ENCODE data around the gene HIBCH. TPM values are rescaled to one million over a fixed set of nuclear protein-coding genes. Genes with fewer than 3 reads are reported as not detected.
A peak's percentile ranks its signal among the peaks of the same experiment; 100 is the strongest.

Gene HIBCH
- total RNA-seq, 4 donors from 2014 or later, result 16.5 to 20.1 (median 18.3) TPM

- no peaks in the 10 kb centered on the region for H3K27me3 ChIP-seq
- H3K4me1 ChIP-seq, result peaks cover 0 to 28% (median 0%) of the 10 kb centered on the region in 3 donors
- no peak for ATAC-seq
- H3K27ac ChIP-seq, result peak overlapping the region in 1 of 4 donors; percentile 2
- no peak overlapping the region for H3K4me3 ChIP-seq
- no CpG with 5 or more reads among the region's 11 CpGs for WGBS, 2 donors (ENCODE audit: low coverage in 1 of 2)
- TF ChIP-seq CTCF (IDR thresholded peaks at IDR 0.05), result no peak
- TF ChIP-seq POLR2A (IDR thresholded peaks at IDR 0.05), result no peak
- TF ChIP-seq POLR2AphosphoS5 (IDR thresholded peaks at IDR 0.05), result no peak
- no peak for TF ChIP-seq EP300 (IDR thresholded peaks at IDR 0.05)
- H3K36me3 ChIP-seq, result no peaks in the 10 kb centered on the region
- no peaks in the 10 kb centered on the region for H3K9me3 ChIP-seq
These were observed 141.4 kb downstream of the HIBCH start for GRCh38 chr2:190178066-190178722.

GRCh38 chr2:190177249-190178040 is 142.2 kb downstream of the HIBCH start:
- peaks cover 0 to 23% (median 0%) of the 10 kb centered on the region in 3 donors for H3K4me1 ChIP-seq
- no peaks in the 10 kb centered on the region for H3K36me3 ChIP-seq
- WGBS, 2 donors (ENCODE audit: low coverage in 1 of 2), result 87% methylated on average over 7 to 11 of the region's 13 CpGs
- TF ChIP-seq POLR2A (IDR thresholded peaks at IDR 0.05), result no peak
- no peak for TF ChIP-seq POLR2AphosphoS5 (IDR thresholded peaks at IDR 0.05)
- no peak for TF ChIP-seq CTCF (IDR thresholded peaks at IDR 0.05)
- no peak for TF ChIP-seq EP300 (IDR thresholded peaks at IDR 0.05)
- H3K4me3 ChIP-seq, result no peak overlapping the region
- H3K9me3 ChIP-seq, result no peaks in the 10 kb centered on the region
- no peak overlapping the region for H3K27ac ChIP-seq
- ATAC-seq, result no peak
- no peaks in the 10 kb centered on the region for H3K27me3 ChIP-seq

DNA sequence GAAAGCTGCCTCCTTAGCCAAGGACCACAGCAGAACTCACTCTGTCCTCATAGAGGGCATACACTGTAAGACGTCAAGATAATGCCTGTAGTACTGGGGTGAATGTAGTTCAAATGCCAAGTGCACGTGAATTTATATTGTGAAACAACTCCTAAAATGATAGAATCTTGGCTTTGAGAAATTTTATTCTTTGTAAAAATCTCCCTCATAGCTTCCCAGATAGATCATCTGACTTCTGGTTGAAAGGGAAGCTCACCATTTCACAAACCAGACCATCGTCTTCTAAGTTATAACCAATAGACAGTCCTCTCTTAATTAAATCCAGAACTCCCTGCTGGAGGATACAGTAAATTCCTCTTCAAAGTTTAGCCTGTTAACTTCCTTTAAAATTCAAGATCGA is 146.2 kb downstream of the HIBCH start:
- Histone ChIP-seq H3K36me3 (no peaks in the 10 kb centered on the region), H3K4me3 (no peak overlapping the region), H3K27me3 (no peaks in the 10 kb centered on the region), H3K4me1 (no peaks in the 10 kb centered on the region), H3K27ac (no peak overlapping the region), H3K9me3 (peaks cover 0 to under 1% (median 0%) of the 10 kb centered on the region in 3 donors)
- TF ChIP-seq CTCF (IDR thresholded peaks at IDR 0.05), result no peak
- TF ChIP-seq EP300 (IDR thresholded peaks at IDR 0.05), result no peak
- no peak for TF ChIP-seq POLR2A (IDR thresholded peaks at IDR 0.05)
- TF ChIP-seq POLR2AphosphoS5 (IDR thresholded peaks at IDR 0.05), result no peak
- WGBS, 2 donors (ENCODE audit: low coverage in 1 of 2), result 77 to 78% methylated on average over 4 of the region's 4 CpGs
- no peak for ATAC-seq

DNA sequence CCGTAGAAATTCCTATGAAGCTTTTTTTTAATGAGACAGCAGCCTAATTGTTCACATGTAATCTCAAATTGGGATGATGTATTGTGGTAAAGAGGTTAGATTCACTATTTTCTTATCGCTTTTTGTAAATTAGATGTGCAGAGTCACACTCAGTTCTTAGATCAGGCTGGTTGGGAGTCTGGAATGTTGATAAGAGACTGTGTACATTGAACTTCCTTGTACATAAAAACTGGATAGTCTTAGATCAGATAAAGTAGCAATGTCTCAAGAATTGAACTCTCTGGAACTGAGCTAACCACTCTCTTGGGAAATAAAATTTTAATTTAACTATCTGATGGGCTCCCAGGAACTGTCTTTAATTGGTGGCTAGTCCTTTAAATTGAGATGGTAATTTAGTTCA is 149.0 kb downstream of the HIBCH start:
- H3K4me3 ChIP-seq, result no peak overlapping the region
- TF ChIP-seq CTCF (IDR thresholded peaks at IDR 0.05) (no peak), EP300 (IDR thresholded peaks at IDR 0.05) (no peak), POLR2A (IDR thresholded peaks at IDR 0.05) (no peak), POLR2AphosphoS5 (IDR thresholded peaks at IDR 0.05) (no peak)
- 54 to 89% methylated on average over 2 of the region's 2 CpGs for WGBS, 2 donors (ENCODE audit: low coverage in 1 of 2)
- H3K9me3 ChIP-seq, result peaks cover 0 to 11% (median 0%) of the 10 kb centered on the region in 3 donors
- H3K36me3 ChIP-seq, result no peaks in the 10 kb centered on the region
- H3K27me3 ChIP-seq, result no peaks in the 10 kb centered on the region
- no peak overlapping the region for H3K27ac ChIP-seq
- ATAC-seq, result no peak
- H3K4me1 ChIP-seq, result no peaks in the 10 kb centered on the region
